ENCODE measurements around the gene CYP19A1.
"Not testable (repeated sequence)": the region's sequence is repeated elsewhere in the genome, so short reads cannot be mapped to it uniquely, and the experiment has no call there.

CYP19A1 gene

DNA sequence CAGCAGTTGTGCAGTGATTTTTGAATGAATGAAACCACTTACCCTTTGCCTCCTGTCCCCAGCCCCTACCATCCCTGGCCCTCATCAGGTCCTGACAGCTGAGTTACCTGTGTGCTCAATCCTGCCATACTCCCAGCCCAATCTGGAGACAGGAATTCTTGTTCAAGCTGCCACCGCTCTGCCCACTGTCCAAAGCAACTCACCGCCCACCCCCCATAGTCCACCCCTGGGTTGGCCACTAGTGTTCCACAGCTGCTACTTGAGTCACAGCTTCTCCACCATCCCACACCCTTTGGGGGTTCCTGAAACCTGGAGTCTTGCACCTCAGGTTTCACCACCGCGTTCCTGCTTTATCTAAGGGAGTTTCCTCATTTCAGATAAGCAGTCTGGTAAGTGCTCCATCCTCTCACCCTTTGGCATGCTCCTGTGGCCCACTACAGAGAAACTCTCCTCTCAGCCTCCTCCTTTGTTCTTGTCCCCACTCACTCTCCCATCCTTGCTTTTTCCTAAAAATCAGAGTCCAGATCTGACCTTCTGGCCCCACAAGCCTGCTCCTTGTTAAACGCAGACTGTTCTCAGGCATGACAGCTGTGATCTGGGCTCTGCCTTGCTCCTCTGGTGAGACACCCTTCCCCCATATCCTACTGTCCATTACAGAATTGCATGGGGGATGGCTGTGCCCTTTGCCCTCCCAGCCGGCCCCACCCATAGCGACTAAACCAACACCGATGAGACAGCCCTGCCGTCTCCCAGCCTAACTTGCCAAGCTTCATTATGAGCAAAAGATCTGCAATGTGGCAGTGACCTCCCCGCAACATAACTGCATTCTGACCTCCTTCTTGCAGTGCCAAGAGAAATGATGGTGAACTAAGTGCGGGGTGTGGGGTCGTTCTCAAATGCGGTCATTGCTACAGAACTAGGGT, 50.0 kb downstream of the CYP19A1 start:
- DNase-seq, result no peak

DNA sequence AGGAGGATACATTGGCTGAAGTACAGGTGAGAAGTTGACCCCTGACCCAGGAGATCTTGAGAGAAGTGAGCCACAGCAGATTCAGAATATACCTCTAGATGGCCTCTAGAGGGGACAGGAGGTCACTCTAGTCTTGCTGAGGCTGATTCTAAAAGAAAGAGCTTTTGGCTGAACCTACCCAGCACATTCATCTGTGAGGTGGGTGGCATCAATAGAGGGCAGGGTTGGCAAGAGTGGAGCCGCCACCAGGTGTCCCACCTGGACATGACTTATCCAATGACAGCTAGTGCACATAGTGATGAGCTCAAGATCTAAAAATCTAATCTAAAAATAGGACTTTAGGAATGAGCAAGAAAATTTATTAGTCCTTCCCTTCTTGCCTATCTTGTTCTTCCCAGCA, 51.6 kb downstream of the CYP19A1 start:
- DNase-seq, result no peak

DNA sequence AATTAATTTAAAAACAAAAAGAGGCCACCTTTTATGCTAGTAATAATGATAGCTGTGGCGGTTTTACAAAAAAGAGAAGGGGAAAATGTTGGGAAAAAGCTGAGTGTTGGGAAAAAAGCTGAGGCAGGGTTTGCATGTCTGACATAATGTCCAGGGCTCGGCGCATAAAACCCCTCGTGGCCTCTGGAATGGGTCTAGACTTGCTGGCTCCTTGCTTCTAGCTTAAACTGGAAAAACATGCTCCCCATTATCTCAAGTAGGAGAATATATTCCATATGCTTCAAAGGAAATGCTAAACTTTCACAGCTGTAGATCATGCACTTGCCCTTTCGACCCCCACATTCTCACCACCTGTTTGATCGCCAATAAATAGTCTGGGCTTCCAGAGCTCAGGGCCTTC, 53.0 kb downstream of the CYP19A1 start:
- DNase-seq, result no peak

DNA sequence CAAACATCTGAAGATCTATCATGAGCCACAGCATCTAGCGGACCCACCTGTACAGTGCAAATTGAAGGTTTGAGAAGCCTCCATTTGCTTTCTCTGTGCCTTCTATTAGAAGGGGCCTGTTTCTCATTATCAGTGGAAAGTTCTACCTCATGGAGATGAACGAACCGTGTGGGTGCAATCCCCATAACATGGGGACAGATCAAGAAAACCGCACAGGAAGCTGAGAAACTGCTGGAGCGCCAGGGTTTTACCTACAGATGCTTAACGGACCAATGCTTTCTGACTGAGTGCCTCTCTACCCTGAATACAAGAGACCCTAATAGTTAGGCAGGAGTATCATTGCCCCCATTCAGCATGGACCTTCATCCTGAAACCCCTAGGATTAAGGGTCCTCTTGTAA, 53.5 kb downstream of the CYP19A1 start:
- no peak for DNase-seq

DNA sequence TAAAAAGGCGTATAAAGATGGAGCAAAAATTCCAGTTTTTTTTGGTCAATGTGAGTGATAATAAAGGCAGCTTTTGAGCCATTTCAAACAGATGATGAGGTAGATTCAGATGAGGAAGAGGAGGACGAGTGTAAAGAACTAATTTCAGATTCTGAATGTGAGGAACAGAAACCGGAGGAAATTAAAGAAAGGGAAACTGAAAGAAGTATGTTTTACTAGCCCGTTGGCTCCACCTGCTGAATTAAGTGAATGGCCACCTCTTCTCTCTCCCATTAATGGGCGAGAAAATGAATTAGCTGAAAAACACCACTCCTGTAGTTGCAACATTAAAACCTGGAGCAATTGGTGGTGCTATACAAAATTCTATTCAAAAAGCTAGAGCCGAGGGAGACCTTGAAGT, 55.4 kb downstream of the CYP19A1 start:
- DNase-seq, result peak; percentile 4

DNA sequence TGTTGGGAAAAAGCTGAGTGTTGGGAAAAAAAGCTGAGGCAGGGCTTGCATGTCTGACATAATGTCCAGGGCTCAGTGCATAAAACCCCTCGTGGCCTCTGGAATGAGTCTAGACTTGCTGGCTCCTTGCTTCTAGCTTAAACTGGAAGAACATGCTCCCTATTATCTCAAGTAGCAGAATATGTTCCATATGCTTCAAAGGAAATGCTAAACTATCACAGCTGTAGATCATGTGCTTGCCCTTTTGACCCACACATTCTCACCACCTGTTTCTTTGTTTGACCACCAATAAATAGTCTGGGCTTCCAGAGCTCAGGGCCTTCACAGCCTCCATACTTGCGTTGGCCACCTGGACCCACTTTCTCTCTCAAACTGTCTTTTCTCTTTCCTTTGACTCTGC, 56.2 kb downstream of the CYP19A1 start:
- DNase-seq, result not testable (repeated sequence)

DNA sequence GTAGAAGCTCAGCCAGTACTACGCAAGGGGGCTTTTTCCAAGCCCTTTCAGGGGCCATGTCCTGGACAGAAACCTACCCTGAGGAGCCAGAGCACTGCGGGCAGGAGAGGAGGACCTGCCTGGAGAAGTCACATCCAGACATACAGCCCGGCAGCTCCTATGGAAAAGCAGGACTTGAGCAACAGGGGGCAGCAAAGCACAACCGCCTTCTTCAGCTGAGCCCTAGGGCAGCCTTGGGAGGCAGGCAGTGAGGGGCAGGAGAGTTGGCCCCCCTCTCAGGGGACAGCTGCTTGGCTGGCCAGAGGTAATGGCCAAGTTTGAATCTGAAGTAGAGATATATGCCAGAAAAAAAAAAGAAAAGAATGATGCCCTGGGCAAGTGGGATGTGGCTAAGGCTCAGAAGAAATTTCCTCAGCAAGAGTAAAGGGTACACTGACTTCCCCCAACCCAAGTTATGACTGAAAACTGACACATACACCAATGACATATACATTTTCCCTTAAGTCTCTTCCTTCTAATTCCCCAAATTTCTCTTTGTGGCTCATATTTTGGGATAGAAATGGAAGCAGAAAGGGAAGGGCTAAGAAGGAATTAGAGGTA, 56.9 kb downstream of the CYP19A1 start:
- peak; percentile 30 for DNase-seq

DNA sequence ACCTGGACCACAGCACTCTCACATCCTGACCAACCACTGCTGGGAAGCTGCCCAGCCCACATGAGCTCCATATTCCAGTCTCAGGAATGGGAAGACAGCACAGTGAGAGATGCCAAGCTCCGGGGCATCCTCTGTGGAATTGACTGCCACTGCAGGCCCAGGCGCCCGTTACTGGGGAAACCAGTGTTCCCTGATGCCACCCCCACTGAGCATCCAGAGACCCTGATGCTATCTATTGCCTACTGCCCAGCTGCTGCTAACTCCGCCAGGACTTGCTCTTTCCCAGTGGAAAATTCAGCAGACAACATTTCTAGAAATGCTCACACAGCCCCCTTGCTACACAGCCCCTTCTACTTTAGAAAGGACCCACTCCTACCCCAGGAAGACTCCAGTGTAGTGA, 57.6 kb downstream of the CYP19A1 start:
- no peak for DNase-seq

DNA sequence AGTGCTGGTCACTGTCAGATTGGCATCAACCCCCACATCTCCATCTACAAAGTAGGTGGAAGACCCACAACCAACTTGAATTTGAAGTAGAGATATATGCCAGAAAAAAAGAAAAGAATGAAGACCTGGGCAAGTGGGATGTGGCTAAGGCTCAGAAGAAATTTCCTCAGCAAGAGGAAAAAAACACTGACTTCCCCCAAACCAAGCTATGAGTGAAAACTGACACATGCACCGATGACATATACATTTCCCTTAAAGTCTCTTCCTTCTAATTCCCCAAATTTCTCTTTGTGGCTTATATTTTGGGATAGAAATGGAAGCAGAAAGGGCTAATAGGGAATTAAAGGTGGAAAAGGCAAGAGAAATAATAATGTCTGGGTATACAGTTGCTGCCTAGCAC, 59.0 kb downstream of the CYP19A1 start:
- DNase-seq, result no peak

DNA sequence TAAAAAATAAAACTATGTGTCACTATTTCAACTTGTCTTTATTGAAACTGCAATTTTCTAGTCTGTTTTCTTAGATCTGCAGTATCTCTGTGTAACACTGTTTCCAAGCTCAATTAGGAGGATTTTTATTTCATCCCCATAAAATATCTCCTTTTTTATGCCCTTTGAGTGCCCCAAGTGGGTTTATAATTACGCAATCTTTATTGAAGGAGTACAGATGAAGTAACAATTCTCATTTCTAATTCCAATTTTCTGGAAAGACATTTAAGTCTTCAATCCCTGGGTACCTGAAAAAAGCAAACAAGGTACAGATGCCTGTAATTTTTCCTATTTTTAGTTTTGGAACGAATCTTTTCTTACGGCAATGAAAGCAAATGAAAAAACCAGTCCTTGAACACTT, 61.3 kb downstream of the CYP19A1 start:
- DNase-seq, result no peak

DNA sequence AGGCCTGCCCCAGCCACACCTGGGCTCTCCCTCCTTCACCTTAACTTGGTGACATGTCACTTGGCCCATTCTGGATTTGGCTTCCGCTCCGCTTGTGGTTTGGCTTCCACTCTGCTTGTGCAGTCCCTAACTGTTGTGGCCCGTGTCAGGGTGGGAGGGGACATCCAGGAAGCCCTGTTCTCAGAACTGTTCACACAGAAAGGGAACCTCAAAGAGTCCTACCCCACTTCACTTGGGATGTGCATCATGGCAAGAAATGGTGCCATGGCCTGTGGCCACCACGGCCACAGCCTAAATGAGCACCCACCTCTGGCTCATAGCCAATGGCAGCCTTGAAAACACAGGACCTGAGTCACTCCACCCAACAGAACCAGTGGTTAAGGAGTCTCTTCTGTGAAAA, 63.4 kb downstream of the CYP19A1 start:
- peak; percentile 3 for DNase-seq

DNA sequence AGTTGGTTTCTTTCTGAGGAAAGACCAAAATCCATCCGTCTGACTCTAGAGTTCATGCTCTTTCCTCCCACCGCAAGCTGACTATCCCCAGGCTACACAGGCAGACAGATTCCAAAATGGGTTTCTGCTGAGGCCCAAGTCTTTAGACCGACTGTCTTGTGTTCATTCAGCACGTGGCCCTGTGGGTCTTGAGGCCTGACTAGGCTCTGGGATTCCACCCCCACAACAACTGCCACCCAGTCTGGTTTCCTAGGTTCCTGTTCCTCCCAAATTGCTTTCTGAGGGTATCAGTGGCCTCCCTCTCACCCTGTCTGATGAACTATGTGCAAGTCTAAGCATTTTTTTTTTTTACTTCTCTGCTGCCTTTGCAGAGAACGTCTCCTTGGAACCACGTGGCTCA, 67.7 kb downstream of the CYP19A1 start:
- no peak for DNase-seq

DNA sequence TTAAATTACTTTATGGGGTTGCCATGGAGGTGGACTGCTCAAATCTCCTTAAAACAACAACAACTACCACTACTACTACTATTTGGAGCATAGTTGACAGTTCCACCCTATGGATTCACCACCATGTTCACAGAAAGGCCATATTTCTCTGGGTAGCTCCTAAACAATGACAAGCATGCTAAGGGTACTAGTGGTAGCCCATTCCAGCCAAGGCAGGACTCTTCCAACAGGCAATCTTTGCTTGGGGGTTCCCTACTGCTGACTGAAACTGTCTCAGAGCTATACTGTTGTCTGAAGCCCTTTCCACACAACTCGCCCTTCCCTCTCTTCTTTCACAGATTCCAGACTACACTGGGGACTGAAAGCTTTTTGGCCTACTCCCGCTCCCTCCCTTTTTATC, 68.9 kb downstream of the CYP19A1 start:
- DNase-seq, result no peak

DNA sequence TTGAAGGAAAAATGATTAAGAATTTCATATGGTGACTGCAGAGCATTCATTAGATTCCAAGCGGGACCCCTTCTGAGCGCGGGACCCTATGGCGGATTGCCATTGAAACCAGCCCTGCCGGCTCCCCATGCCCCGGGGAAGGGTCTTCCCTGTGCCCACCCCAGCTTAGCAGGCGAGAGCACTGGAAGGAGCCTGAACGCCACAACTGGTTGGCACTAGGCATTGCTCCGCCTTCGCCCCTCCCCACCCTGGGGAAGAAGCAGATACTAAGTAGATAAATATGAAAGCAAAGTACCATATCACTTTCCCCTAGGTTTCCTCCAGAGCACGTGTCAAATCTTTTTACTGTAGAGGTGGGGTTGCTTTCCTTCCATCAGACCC, 70.7 kb downstream of the CYP19A1 start:
- no peak for DNase-seq

DNA sequence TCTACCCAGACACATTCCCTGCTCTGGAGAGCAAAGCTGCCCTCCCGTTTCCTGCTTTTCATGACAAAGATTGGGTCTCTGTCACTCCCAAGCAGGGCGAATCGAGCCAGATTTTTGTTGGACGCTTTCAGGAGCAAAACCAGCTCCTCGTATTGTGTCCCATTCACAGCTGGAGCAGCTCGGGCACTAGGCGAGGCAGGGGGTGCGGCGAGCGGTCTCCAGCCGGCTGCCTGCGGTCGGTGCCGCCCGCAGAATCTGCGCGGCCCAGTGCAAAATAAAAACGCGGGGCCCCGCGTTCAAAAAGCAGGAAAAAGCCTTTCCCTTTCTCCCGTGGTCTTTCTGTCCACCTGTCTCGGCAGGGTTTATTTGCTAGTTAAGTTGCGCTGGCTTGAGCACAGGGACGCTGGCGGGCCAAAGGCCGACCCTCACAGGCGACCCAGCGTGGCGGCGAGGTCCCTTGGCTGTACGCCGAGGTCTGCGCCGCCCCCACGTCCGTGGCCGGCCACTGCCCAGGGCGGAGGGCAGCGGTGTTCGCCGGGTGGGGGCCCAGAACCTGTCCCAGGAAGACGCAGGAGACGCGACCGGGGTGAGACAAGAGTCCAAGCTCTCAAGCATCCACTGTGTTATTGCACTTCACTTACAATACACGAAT, 71.2 kb downstream of the CYP19A1 start:
- no peak for DNase-seq

DNA sequence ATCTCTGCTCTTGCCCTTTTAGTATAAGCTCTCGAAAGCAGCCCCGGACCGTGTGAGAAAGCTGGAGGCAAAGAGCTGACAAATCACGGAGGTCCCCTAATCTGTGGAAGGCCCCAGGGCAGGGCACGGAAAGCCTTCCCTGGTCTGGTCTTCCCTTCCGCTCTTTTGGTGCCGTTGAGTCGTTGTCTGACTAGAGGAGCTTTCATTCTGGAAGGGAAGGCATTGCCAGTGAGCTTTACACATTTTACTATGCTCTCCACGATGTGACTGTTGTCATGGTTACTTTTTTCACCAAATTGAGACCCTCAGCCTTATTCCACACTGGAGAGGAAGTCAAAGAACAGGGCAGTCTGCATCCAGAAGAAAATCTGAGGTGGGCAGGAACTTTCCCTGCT, 71.7 kb downstream of the CYP19A1 start:
- no peak for DNase-seq

DNA sequence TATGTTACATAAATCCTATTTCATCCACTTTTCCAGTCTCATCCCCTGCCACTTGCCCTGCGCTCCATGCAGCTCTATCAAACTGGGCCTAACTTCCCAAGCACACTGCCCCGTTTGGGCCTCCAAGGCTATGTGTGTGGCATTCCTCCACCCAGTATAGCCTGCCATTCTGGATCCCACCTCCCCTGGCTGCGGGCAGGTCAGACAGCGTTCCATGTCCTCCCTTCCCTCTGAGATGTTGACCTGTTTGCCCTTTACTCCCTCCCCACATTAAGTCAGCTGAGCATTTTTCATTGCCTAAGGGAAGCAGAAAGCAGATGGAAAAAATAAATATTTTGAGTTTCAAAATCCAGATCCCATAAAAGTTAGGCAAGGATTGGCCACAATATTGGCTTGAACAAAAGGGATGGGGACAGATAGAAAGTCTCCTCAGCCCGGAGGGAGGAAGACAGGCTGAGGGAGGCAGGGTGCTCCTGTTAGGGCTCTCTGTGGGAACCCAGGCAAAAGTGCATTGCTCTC, 73.3 kb downstream of the CYP19A1 start:
- no peak for DNase-seq

DNA sequence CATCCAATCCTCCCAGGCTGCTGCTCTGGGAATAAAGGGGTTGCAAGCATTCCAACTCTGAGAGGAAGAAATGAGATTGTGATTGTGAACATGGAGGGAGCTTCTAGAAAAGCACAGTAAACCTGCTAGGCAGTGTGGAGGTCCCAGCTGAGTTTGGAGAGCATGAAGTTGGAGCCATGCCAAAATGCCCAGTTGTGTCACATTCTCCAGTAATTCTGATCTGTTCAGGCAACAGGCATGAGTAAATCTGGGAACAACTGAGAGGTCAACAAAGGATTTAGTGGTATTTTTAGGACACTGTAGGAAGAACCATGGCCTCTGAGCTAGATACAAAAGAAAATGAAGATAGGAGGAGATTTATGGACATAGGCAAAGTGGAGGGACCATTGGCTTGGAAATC, 74.7 kb downstream of the CYP19A1 start:
- DNase-seq, result no peak

DNA sequence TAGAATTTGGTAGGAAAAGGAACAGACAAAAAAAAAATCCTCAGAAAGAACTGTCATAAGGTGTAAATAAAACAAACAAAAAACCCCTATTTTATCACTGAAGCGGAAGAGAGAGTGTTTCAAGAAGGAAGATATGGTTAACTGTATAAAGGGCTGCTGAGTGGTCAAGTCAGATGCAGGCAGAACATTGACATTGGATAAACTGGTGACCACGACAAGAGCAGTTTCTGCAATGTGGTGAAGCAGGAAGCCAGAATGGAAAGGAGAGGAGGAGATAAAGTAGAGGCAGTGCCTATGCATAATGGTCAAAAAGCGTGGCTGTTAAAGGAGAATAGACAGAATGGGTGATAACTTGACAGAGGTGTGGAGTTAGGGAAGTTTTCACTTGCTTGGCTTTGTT, 75.3 kb downstream of the CYP19A1 start:
- DNase-seq, result no peak

DNA sequence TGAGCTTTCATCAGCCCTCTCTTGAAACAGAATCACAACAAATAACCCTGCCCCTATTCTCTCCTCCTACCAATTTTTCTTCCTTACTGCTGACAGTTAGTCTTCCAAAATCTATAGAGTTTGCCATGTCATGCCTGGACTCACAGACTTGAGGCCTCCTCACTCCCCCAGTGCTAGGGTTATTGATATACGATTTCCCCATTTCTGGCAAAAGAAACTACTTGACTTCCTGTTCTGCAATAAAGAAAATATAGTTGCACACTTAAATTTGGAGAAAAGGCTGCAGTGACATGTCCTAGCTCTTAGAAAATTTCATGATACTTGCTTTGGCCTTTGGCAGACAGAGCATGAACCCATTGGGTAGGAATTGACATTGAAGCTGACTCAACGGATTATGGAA, 75.9 kb downstream of the CYP19A1 start:
- no peak for DNase-seq

DNA sequence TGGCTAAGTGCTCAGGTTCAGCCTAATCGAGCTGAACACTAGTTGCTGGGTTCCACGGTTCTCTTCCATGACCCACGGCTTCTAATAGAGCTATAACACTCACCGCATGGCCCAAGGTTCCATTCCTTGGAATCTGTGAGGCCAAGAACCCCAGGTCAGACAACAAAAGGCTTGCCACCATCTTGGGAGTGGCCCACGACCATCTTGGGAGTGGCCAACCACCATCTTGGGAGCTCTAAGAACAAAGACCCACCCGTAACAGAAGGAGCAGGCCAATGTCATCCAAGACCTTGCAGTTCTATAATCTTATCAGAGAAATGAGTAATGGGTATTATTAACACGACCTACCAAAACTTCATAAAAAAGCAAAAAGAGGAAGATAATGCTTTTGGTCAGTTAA, 77.3 kb downstream of the CYP19A1 start:
- not testable (repeated sequence) for DNase-seq

DNA sequence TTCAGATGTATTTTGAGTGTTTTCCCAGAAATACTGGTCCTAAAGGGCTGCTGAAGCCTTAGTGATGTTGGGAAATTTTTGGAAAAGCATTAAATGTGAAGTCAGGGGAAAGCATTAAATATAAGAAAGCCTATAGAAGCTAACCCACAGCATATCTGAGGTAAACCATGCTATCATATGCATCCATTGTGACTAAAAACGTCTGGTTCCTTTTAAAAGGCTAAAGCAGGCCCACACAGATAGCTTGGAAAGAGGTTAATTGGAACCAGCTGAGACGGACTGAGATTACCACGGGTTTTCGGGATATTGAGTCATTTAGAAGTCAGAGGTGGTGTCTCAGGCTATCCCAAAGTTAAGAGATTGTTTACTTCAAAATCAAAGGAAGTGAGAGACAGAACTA, 78.2 kb downstream of the CYP19A1 start:
- no peak for DNase-seq

DNA sequence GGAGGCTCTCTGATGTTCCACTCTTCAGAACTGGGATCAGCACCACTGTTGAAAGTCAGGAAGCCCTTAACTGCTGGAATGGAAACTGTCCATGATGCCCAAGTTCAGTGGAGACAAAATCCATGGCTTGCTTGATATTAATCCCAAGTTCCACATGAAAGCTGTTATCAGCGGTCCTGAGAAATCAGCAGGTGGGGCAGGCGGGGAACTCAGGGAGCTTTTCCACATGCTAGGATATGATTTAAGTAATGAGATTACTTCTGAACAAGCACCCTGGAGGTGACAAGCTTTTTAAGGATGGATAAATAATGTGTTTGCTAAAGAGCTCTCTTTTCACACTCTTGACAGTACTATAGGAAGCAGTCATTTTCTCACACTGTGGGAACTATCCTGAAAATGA, 82.9 kb downstream of the CYP19A1 start:
- no peak for DNase-seq

DNA sequence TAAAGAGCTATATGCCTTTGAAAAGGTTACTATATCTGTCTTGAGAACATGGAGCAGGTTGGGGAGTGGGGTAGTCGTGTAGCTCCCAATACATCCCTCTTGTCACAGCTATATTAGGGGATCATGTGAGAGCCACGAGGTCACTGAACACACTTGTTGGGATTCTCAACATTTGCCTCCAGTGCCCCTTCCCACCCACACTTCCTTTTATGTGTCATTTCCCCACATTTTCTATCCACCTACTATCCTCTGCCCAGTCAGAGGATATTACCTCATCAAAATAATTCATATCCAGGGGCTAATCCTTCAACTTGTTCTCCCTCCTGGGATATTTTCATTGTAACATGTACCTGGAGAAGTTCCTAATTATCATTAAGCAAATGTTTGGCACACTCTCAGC, 85.0 kb downstream of the CYP19A1 start:
- no peak for DNase-seq
